RWPE2 (cell line): ENCODE measurements around the gene TEX11.
"Not testable (repeated sequence)": the region's sequence is repeated elsewhere in the genome, so short reads cannot be mapped to it uniquely, and the experiment has no call there.

Experiments
- ATAC-seq: fragments of 200-7000 bp; cut with Tn5 transposase; 3 replicates; pipeline ENCODE4 v1.9.1; 2021; ENCODE audit warnings: low read depth
- DNase-seq: peaks from one replicate; pipeline ENCODE4 v3.0.0-alpha.2; 2020; ENCODE audit warnings: low spot score
- H3K27ac ChIP-seq: fragments of 450-650 bp; 2 replicates; pipeline ENCODE4 v1.5.1; 2017; ENCODE audit warnings: mild to moderate bottlenecking; ENCODE audit not compliant: poor library complexity, severe bottlenecking
- H3K27me3 ChIP-seq: fragments of 250-450 bp; sonication (Bioruptor Pico); 2 replicates; pipeline ENCODE4 v1.5.1; 2021; ENCODE audit warnings: mild to moderate bottlenecking, moderate library complexity; ENCODE audit not compliant: insufficient read depth, poor library complexity, severe bottlenecking
- H3K36me3 ChIP-seq: fragments of 250-450 bp; sonication (Bioruptor Pico); 2 replicates; pipeline ENCODE4 v1.5.1; 2020; ENCODE audit warnings: low read depth, mild to moderate bottlenecking, moderate library complexity
- H3K4me1 ChIP-seq: fragments of 250-450 bp; sonication (Bioruptor Pico); 2 replicates; pipeline ENCODE4 v1.5.1; 2021; ENCODE audit warnings: mild to moderate bottlenecking, moderate library complexity; ENCODE audit not compliant: insufficient read depth, poor library complexity, severe bottlenecking
- H3K4me3 ChIP-seq: fragments of 250-450 bp; sonication (Bioruptor Pico); 2 replicates; pipeline ENCODE4 v1.5.1; 2021; ENCODE audit warnings: mild to moderate bottlenecking, moderate library complexity; ENCODE audit not compliant: severe bottlenecking
- H3K9me3 ChIP-seq: fragments of 250-450 bp; sonication (Bioruptor Pico); 2 replicates; pipeline ENCODE4 v1.5.1; 2021; ENCODE audit warnings: mild to moderate bottlenecking, moderate library complexity; ENCODE audit not compliant: severe bottlenecking
- TF ChIP-seq, protein P1 (sequence below): fragments of 450-650 bp; IDR thresholded peaks from one replicate; pipeline ENCODE4 v1.5.1; 2017; ENCODE audit warnings: mild to moderate bottlenecking, moderate library complexity; ENCODE audit not compliant: poor library complexity, severe bottlenecking

Gene TEX11

DNA sequence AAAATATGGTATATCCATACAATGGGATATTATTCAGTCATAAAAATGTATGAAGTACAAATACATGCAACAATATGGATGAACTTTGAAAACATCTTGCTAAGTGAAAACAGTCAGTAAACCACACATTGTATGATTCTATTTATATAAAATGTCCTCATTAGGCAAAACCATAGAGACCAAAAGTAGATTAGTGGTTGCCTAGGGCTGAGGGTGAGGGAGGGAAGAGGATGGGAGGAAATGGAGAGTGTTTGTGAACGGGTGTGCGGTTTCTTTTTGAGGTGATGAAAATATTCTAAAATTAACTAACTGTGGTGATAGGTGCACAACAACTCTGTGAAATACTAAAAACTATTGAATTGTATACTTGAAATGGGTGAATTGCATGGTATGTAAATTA is 29.6 kb downstream of the TEX11 start:
- H3K27me3 ChIP-seq, result no peaks in the 10 kb centered on the region
- ATAC-seq, result no peak
- TF ChIP-seq, protein P1, sequence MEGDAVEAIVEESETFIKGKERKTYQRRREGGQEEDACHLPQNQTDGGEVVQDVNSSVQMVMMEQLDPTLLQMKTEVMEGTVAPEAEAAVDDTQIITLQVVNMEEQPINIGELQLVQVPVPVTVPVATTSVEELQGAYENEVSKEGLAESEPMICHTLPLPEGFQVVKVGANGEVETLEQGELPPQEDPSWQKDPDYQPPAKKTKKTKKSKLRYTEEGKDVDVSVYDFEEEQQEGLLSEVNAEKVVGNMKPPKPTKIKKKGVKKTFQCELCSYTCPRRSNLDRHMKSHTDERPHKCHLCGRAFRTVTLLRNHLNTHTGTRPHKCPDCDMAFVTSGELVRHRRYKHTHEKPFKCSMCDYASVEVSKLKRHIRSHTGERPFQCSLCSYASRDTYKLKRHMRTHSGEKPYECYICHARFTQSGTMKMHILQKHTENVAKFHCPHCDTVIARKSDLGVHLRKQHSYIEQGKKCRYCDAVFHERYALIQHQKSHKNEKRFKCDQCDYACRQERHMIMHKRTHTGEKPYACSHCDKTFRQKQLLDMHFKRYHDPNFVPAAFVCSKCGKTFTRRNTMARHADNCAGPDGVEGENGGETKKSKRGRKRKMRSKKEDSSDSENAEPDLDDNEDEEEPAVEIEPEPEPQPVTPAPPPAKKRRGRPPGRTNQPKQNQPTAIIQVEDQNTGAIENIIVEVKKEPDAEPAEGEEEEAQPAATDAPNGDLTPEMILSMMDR, result no peak
- no peak for DNase-seq
- no peaks in the 10 kb centered on the region for H3K9me3 ChIP-seq
- H3K4me1 ChIP-seq, result no peaks in the 10 kb centered on the region
- no peak overlapping the region for H3K4me3 ChIP-seq
- H3K27ac ChIP-seq, result no peak overlapping the region
- H3K36me3 ChIP-seq, result no peaks in the 10 kb centered on the region

DNA sequence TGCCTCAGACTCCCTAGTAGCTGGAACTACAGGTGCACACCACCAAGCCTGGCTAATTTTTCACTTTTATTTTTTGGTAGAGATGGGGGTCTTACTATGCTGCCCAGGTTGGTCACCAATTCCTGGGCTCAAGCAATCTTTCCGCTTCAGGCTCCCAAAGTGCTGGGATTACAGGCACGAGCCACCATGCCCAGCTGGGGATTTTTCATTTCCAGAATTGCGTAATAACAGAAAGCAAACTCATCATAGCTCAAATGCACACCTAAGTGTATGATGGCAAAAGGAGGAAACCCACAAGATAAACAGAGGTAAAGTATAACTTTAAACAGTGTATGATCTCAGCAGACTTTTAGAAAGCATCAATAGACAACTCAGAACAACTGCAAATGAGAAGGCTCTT is 56.2 kb downstream of the TEX11 start:
- H3K9me3 ChIP-seq, result no peaks in the 10 kb centered on the region
- DNase-seq (no peak), ATAC-seq (no peak)
- no peak overlapping the region for H3K4me3 ChIP-seq
- H3K27me3 ChIP-seq, result no peaks in the 10 kb centered on the region
- no peaks in the 10 kb centered on the region for H3K36me3 ChIP-seq
- no peaks in the 10 kb centered on the region for H3K4me1 ChIP-seq
- TF ChIP-seq, protein P1, result no peak
- no peak overlapping the region for H3K27ac ChIP-seq

DNA sequence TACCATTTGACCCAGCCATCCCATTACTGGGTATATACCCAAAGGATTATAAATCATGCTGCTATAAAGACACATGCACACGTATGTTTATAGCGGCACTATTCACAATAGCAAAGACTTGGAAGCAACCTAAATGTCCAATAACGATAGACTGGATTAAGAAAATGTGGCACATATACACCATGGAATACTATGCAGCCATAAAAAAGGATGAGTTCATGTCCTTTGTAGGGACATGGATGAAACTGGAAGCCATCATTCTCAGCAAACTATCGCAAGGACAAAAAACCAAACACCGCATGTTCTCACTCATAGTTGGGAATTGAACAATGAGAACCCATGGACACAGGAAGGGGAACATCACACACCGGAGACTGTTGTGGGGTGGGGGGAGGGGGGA is 64.4 kb downstream of the TEX11 start:
- not testable (repeated sequence) for H3K4me1 ChIP-seq, ATAC-seq, H3K27me3 ChIP-seq, H3K36me3 ChIP-seq, H3K9me3 ChIP-seq, H3K4me3 ChIP-seq, DNase-seq, H3K27ac ChIP-seq

DNA sequence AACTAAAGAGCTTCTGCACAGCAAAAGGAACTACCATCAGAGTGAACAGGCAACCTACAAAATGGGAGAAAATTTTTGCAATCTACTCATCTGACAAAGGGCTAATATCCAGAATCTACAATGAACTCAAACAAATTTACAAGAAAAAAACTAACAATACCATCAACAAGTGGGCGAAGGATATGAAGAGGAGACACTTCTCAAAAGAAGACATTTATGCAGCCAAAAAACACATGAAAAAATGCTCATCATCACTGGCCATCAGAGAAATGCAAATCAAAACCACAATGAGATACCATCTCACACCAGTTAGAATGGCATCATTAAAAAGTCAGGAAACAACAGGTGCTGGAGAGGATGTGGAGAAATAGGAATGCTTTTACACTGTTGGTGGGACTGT is 64.9 kb downstream of the TEX11 start:
- H3K27ac ChIP-seq, H3K4me3 ChIP-seq, H3K36me3 ChIP-seq, H3K9me3 ChIP-seq, DNase-seq, H3K27me3 ChIP-seq, H3K4me1 ChIP-seq, ATAC-seq: not testable (repeated sequence)

DNA sequence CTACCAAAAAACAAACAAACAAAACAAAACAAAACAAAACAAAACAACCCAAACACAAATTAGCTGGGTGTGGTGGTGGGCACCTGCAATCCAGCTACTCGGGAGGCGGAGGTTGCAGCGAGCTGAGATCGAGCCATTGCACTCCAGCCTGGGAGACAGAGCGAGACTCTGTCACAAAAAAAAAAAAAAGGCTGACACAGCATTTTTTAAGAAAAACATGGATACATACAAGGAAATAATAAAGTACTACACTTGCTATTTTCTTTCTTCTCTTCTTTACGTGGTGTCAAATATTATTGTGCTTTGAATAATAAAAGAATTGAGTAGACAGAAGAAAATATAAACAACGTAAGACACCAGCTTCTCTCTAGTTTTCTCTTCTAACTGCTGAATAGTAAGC is 73.9 kb downstream of the TEX11 start:
- TF ChIP-seq, protein P1, result no peak
- ATAC-seq (no peak), DNase-seq (no peak)
- H3K4me3 ChIP-seq, result no peak overlapping the region
- no peaks in the 10 kb centered on the region for H3K27me3 ChIP-seq
- H3K4me1 ChIP-seq, result no peaks in the 10 kb centered on the region
- no peaks in the 10 kb centered on the region for H3K9me3 ChIP-seq
- H3K36me3 ChIP-seq, result no peaks in the 10 kb centered on the region
- no peak overlapping the region for H3K27ac ChIP-seq

DNA sequence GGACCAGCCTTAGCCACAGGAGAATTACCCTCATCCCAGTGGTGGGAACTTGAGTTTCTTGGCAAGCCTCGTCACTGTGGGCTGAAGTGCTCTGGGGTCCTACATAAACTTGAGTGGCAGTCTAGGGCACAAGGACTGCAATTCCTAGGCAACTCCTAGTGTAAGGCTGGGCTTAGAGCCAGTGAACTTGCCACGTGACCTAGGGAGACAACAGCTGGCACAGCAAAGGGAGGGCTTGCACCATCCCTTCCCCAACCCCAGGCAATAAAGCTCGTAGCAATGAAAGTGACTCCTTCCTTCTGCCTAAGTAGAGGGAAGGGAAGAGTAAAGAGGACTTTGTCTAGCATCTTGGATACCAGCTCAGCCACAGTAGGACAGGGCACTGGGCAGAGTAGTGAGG is 81.8 kb downstream of the TEX11 start:
- H3K27me3 ChIP-seq, result no peaks in the 10 kb centered on the region
- ATAC-seq (no peak), DNase-seq (no peak)
- no peak overlapping the region for H3K27ac ChIP-seq
- TF ChIP-seq, protein P1, result no peak
- no peaks in the 10 kb centered on the region for H3K9me3 ChIP-seq
- H3K4me1 ChIP-seq, result no peaks in the 10 kb centered on the region
- H3K4me3 ChIP-seq, result no peak overlapping the region
- H3K36me3 ChIP-seq, result no peaks in the 10 kb centered on the region
